HEK293 (cell line): ENCODE data around the gene CKB.

Experiments used
- FEZF1 ChIP-seq: fragments of 450-650 bp; formaldehyde crosslinking; IDR thresholded peaks from 2 replicates; pipeline ENCODE4 v1.5.1; 2016; ENCODE audit warnings: missing biosample characterization, missing genetic modification characterization
- GLI4 ChIP-seq: fragments of 450-650 bp; formaldehyde crosslinking; IDR thresholded peaks from 2 replicates; pipeline ENCODE4 v1.5.1; 2016; ENCODE audit warnings: missing biosample characterization, missing genetic modification characterization
- MZF1 ChIP-seq: fragments of 450-650 bp; formaldehyde crosslinking; IDR thresholded peaks from 2 replicates; pipeline ENCODE4 v1.5.1; 2017; ENCODE audit warnings: missing biosample characterization, missing genetic modification characterization, borderline replicate concordance
- PRDM1 ChIP-seq: fragments of 450-650 bp; formaldehyde crosslinking; IDR thresholded peaks from 2 replicates; pipeline ENCODE4; 2016; ENCODE audit warnings: missing biosample characterization, missing genetic modification characterization
- SCRT2 ChIP-seq: fragments of 450-650 bp; formaldehyde crosslinking; IDR thresholded peaks from 2 replicates; pipeline ENCODE4 v1.5.1; 2016; ENCODE audit warnings: missing biosample characterization, missing genetic modification characterization
- ZBTB1 ChIP-seq: fragments of 450-650 bp; formaldehyde crosslinking; IDR thresholded peaks from 2 replicates; pipeline ENCODE4 v1.5.1; 2016; ENCODE audit warnings: missing biosample characterization, missing genetic modification characterization
- ZBTB11 ChIP-seq: fragments of 450-650 bp; formaldehyde crosslinking; conservative IDR thresholded peaks from 2 replicates; pipeline ENCODE4 v1.5.1; 2016; ENCODE audit warnings: low read depth, missing biosample characterization, missing genetic modification characterization
- ZBTB26 ChIP-seq: fragments of 450-650 bp; formaldehyde crosslinking; optimal IDR thresholded peaks from 2 replicates; pipeline ENCODE3; 2016; ENCODE audit warnings: missing biosample characterization, mild to moderate bottlenecking, missing genetic modification characterization
- ZBTB8A ChIP-seq: fragments of 450-650 bp; formaldehyde crosslinking; IDR thresholded peaks from 2 replicates; pipeline ENCODE4 v1.5.1; 2016; ENCODE audit warnings: missing biosample characterization, missing genetic modification characterization
- ZNF121 ChIP-seq: fragments of 450-650 bp; formaldehyde crosslinking; IDR thresholded peaks from 2 replicates; pipeline ENCODE4 v1.5.1; 2016; ENCODE audit warnings: missing biosample characterization, missing genetic modification characterization
- ZNF16 ChIP-seq: fragments of 450-650 bp; formaldehyde crosslinking; IDR thresholded peaks from 2 replicates; pipeline ENCODE4 v1.5.1; 2016; ENCODE audit warnings: low read depth, missing biosample characterization, missing genetic modification characterization
- ZNF2 ChIP-seq: fragments of 450-650 bp; formaldehyde crosslinking; IDR thresholded peaks from 2 replicates; pipeline ENCODE4 v1.5.1; 2016; ENCODE audit warnings: missing biosample characterization, missing genetic modification characterization
- ZNF214 ChIP-seq: fragments of 450-650 bp; formaldehyde crosslinking; IDR thresholded peaks from 2 replicates; pipeline ENCODE4 v1.5.1; 2017; ENCODE audit warnings: missing biosample characterization, mild to moderate bottlenecking, missing genetic modification characterization, borderline replicate concordance
- ZNF221 ChIP-seq: fragments of 450-650 bp; formaldehyde crosslinking; IDR thresholded peaks from 2 replicates; pipeline ENCODE4 v1.5.1; 2017; ENCODE audit warnings: missing biosample characterization, missing genetic modification characterization, borderline replicate concordance
- ZNF23 ChIP-seq: fragments of 450-650 bp; formaldehyde crosslinking; IDR thresholded peaks from 2 replicates; pipeline ENCODE4 v1.5.1; 2016; ENCODE audit warnings: missing biosample characterization, missing genetic modification characterization, borderline replicate concordance
- ZNF24 ChIP-seq: fragments of 450-650 bp; formaldehyde crosslinking; IDR thresholded peaks from 2 replicates; pipeline ENCODE4 v1.5.1; 2016; ENCODE audit warnings: missing biosample characterization, missing genetic modification characterization
- ZNF274 ChIP-seq, 2 experiments: fragments of 200-500 bp in 1 of 2; fragments of 450-650 bp in 1 of 2; sonication (Bioruptor generic) in 1 of 2; formaldehyde crosslinking in 1 of 2; IDR thresholded peaks; 2 replicates each; pipeline versions ENCODE4 v1.5.1 to v1.6.1; 2014 to 2016; ENCODE audit warnings: borderline replicate concordance in 1 of 2, inconsistent platforms in 1 of 2, low read length in 1 of 2, missing biosample characterization in 1 of 2, missing genetic modification characterization in 1 of 2
- ZNF280C ChIP-seq: fragments of 450-650 bp; formaldehyde crosslinking; IDR thresholded peaks from 2 replicates; pipeline ENCODE4 v1.5.1; 2016; ENCODE audit warnings: missing biosample characterization, missing genetic modification characterization
- ZNF416 ChIP-seq: fragments of 450-650 bp; formaldehyde crosslinking; IDR thresholded peaks from 2 replicates; pipeline ENCODE4 v1.5.1; 2016; ENCODE audit warnings: missing biosample characterization, missing genetic modification characterization
- ZNF610 ChIP-seq: fragments of 450-650 bp; formaldehyde crosslinking; IDR thresholded peaks from 2 replicates; pipeline ENCODE4 v1.5.1; 2016; ENCODE audit warnings: missing biosample characterization, missing genetic modification characterization, borderline replicate concordance
- ZNF621 ChIP-seq: fragments of 450-650 bp; formaldehyde crosslinking; IDR thresholded peaks from 2 replicates; pipeline ENCODE4 v1.5.1; 2017; ENCODE audit warnings: missing biosample characterization, missing genetic modification characterization
- ZNF664 ChIP-seq: fragments of 450-650 bp; formaldehyde crosslinking; IDR thresholded peaks from 2 replicates; pipeline ENCODE4 v1.5.1; 2016; ENCODE audit warnings: missing biosample characterization, missing genetic modification characterization
- ZNF768 ChIP-seq: fragments of 450-650 bp; formaldehyde crosslinking; IDR thresholded peaks from 2 replicates; pipeline ENCODE4 v1.5.1; 2018; ENCODE audit warnings: missing biosample characterization, mild to moderate bottlenecking, missing genetic modification characterization
- ZNF776 ChIP-seq: fragments of 450-650 bp; formaldehyde crosslinking; IDR thresholded peaks from 2 replicates; pipeline ENCODE4 v1.5.0; 2017; ENCODE audit warnings: missing biosample characterization, missing genetic modification characterization, borderline replicate concordance
- ZNF777 ChIP-seq: fragments of 450-650 bp; formaldehyde crosslinking; IDR thresholded peaks from 2 replicates; pipeline ENCODE4 v1.5.1; 2017; ENCODE audit warnings: missing biosample characterization, missing genetic modification characterization, borderline replicate concordance
- TF ChIP-seq, protein P1 (sequence below): fragments of 450-650 bp; formaldehyde crosslinking; IDR thresholded peaks from 2 replicates; pipeline ENCODE4 v1.5.1; 2017; ENCODE audit warnings: missing biosample characterization, mild to moderate bottlenecking, missing genetic modification characterization, moderate library complexity
- TF ChIP-seq, protein P2 (sequence below): fragments of 450-650 bp; formaldehyde crosslinking; IDR thresholded peaks from 2 replicates; pipeline ENCODE4 v1.5.1; 2016; ENCODE audit warnings: missing biosample characterization, missing genetic modification characterization, borderline replicate concordance

Gene CKB

DNA sequence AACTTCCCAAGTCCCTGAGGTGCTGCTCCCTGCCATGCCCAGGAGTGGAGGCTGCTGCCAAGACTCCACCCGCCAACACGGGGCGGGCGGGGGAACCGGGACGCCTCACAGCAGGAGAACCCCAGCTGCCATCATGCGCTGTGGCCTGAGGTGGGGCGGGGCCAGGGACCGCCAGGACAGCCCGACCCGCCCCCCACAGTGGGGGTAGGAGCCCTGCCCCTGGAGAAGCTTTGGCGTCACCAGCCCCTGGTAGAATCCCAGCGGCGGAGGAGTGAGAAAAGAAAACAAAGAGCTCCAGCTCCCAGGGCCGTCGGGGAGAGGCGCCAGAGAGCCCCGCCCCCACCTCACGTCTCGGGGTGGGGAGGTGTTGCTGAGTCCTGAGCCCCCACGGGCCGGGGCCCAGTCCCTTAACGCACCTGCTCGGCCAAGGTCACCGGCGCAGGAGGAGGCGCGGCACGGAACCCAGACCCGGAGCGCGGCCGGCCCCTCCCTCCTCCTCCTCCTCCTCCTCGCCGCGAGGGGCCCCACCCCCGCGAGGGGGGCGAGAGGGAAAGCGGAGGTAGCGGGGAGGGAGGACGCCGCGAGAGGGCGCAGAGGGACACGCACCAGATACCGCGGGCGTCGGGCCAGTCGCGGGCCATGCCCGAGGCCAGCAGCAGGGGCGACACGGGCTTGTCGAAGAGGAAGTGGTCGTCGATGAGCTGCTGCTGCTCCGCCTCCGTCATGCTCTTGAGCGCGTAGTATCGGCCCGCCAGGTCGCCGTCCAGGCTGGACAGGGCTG, 1.8 kb downstream of the CKB start (continued):
- TF ChIP-seq PRDM1 (tag by site-specific recombination) (peak; percentile 63), ZNF777 (tag by site-specific recombination) (peak; percentile 72; the same call in 1 of the 2 replicates), ZBTB11 (peak; percentile 38; the same call in 1 of the 2 replicates), ZNF776 (tag by site-specific recombination) (no peak), ZNF121 (tag by site-specific recombination) (peak; percentile 13; the same call in 1 of the 2 replicates), ZNF2 (tag by site-specific recombination) (peak; percentile 98), ZNF24 (peak; percentile 83), ZNF221 (tag by site-specific recombination) (0 out of 2 replicates have a peak, but pooled peaks have one; percentile 37), ZNF280C (tag by site-specific recombination) (no peak), SCRT2 (tag by site-specific recombination) (peak; percentile 53; the same call in 1 of the 2 replicates), ZBTB26 (tag by site-specific recombination) (peak; percentile 96), ZNF621 (no peak), FEZF1 (peak; percentile 45; the same call in 1 of the 2 replicates), ZNF664 (tag by site-specific recombination) (no peak), ZNF416 (0 out of 2 replicates have a peak, but pooled peaks have one; percentile 54), ZBTB1 (tag by site-specific recombination) (peak; percentile 91), ZNF16 (tag by site-specific recombination) (no peak), GLI4 (tag by site-specific recombination) (no peak), ZBTB8A (tag by site-specific recombination) (peak; percentile 99), MZF1 (no peak), ZNF610 (tag by site-specific recombination) (0 out of 2 replicates have a peak, but pooled peaks have one; percentile 76), ZNF274 (IDR thresholded peaks at IDR 0.05; ENCODE audit: low read length) (no peak), ZNF274 (tag by site-specific recombination; IDR thresholded peaks at IDR 0.05; ENCODE audit: borderline replicate concordance) (no peak), ZNF214 (tag by site-specific recombination) (no peak), ZNF768 (tag by site-specific recombination) (no peak), ZNF23 (no peak)
- TF ChIP-seq, protein P1, sequence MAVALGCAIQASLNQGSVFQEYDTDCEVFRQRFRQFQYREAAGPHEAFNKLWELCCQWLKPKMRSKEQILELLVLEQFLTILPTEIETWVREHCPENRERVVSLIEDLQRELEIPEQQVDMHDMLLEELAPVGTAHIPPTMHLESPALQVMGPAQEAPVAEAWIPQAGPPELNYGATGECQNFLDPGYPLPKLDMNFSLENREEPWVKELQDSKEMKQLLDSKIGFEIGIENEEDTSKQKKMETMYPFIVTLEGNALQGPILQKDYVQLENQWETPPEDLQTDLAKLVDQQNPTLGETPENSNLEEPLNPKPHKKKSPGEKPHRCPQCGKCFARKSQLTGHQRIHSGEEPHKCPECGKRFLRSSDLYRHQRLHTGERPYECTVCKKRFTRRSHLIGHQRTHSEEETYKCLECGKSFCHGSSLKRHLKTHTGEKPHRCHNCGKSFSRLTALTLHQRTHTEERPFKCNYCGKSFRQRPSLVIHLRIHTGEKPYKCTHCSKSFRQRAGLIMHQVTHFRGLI: no peak
- TF ChIP-seq, protein P2, sequence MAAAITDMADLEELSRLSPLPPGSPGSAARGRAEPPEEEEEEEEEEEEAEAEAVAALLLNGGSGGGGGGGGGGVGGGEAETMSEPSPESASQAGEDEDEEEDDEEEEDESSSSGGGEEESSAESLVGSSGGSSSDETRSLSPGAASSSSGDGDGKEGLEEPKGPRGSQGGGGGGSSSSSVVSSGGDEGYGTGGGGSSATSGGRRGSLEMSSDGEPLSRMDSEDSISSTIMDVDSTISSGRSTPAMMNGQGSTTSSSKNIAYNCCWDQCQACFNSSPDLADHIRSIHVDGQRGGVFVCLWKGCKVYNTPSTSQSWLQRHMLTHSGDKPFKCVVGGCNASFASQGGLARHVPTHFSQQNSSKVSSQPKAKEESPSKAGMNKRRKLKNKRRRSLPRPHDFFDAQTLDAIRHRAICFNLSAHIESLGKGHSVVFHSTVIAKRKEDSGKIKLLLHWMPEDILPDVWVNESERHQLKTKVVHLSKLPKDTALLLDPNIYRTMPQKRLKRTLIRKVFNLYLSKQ (tag by site-specific recombination): no peak
